Hypothalamus (tissue), 51 donors: ENCODE measurements around the gene CMPK1.

Source experiments
- DNase-seq, 51 donors: peaks; one replicate each; lab custom pipeline; 2025; lab: John Stamatoyannopoulos, UW

The CMPK1 gene

GRCh38 chr1:47393141-47393540 lies 59.6 kb downstream of the CMPK1 start:
- no peak for DNase-seq

GRCh38 chr1:47395433-47395832 lies 61.8 kb downstream of the CMPK1 start:
- DNase-seq = no peak

GRCh38 chr1:47396671-47397196 lies 63.1 kb downstream of the CMPK1 start:
- no peak for DNase-seq

GRCh38 chr1:47399138-47399845 lies 65.7 kb downstream of the CMPK1 start:
- no peak for DNase-seq

- DNase-seq = no peak
These were observed 66.2 kb downstream of the CMPK1 start for GRCh38 chr1:47399846-47400155.

- DNase-seq = no peak
These were observed 68.2 kb downstream of the CMPK1 start for GRCh38 chr1:47401761-47402160.

- no peak for DNase-seq
These were observed 69.0 kb downstream of the CMPK1 start for GRCh38 chr1:47402591-47402990.

GRCh38 chr1:47403321-47403910 lies 69.8 kb downstream of the CMPK1 start:
- DNase-seq = no peak

GRCh38 chr1:47405697-47406096 lies 72.1 kb downstream of the CMPK1 start:
- no peak for DNase-seq

- DNase-seq = no peak
These were observed 73.4 kb downstream of the CMPK1 start for GRCh38 chr1:47406966-47407365.

- no peak for DNase-seq
These were observed 73.9 kb downstream of the CMPK1 start for GRCh38 chr1:47407481-47407880.

GRCh38 chr1:47409311-47410067 lies 75.9 kb downstream of the CMPK1 start:
- DNase-seq = no peak

- no peak for DNase-seq
These were observed 76.5 kb downstream of the CMPK1 start for GRCh38 chr1:47410068-47410455.

- DNase-seq = no peak
These were observed 77.8 kb downstream of the CMPK1 start for GRCh38 chr1:47411436-47411835.

- no peak for DNase-seq
These were observed 78.8 kb downstream of the CMPK1 start for GRCh38 chr1:47412437-47412836.

GRCh38 chr1:47415728-47416318 lies 82.2 kb downstream of the CMPK1 start, which contains the start of gene FOXE3:
TSS of gene FOXE3 (plus strand) at chr1:47416285. CDS start at chr1:47416316, 31 bp downstream.
- no peak for DNase-seq

- no peak for DNase-seq
These were observed 83.0 kb downstream of the CMPK1 start for GRCh38 chr1:47416319-47417169.

- DNase-seq = no peak
These were observed 83.8 kb downstream of the CMPK1 start for GRCh38 chr1:47417170-47418044.

GRCh38 chr1:47418122-47418521 lies 84.5 kb downstream of the CMPK1 start:
- DNase-seq = no peak
